HCT116 (cell line): Measurements from ENCODE around the gene REEP3. TPM values are rescaled to one million over a fixed set of nuclear protein-coding genes. Genes with fewer than 3 reads are reported as not detected.

Experiments
- ATAC-seq: fragments of 200-7000 bp; cut with Tn5 transposase; 2 replicates; pipeline ENCODE4 v1.9.1; 2020; ENCODE audit warnings: mild to moderate bottlenecking, moderate library complexity
- BruUV-seq: library from RNA; stranded (reverse); fragments of 400-500 nt; replicated peaks from 2 replicates; lab custom pipeline; 2021; lab: Mats Ljungman, UMichigan
- CTCF ChIA-PET: fragments of 300-600 bp; sonication (Branson Sonifier 250); formaldehyde crosslinking; loops from one replicate; lab custom pipeline; 2021; ENCODE audit warnings: antibody characterized with exemption; lab: Charles Lee
- POLR2A ChIA-PET: fragments of 300-600, 350-600 bp; sonication (Branson Sonifier 250); formaldehyde crosslinking; loops from one replicate; lab custom pipeline; 2021; ENCODE audit warnings: antibody characterized with exemption; lab: Charles Lee
- RAD21 ChIA-PET, 2 experiments: fragments of 300-600 bp; sonication (Branson Sonifier 250); formaldehyde crosslinking; loops; one replicate each; lab custom pipeline; 2023; ENCODE audit warnings: low total read pairs in 2 of 2; ENCODE audit not compliant: uncharacterized antibody in 2 of 2, unreplicated experiment in 2 of 2, low non-redundant PET in 1 of 2; lab: Charles Lee
- DNase-seq: peaks from one replicate; pipeline ENCODE4 v3.0.0-alpha.2; 2010; ENCODE audit warnings: low read depth, low spot score
- H2AFZ ChIP-seq: fragments of 200-600 bp; shearing (Covaris generic), sonication (generic); 2 replicates; pipeline ENCODE4 v1.6.1; 2017; ENCODE audit warnings: low read depth, mixed run types, mixed read lengths, antibody characterized with exemption, low read length; ENCODE audit not compliant: poor library complexity, severe bottlenecking
- H3K27ac ChIP-seq: 2 replicates; pipeline ENCODE4 v1.5.1; 2012; ENCODE audit warnings: low read depth, low read length
- H3K27me3 ChIP-seq: fragments of 200-600 bp; sonication (generic); 2 replicates; pipeline ENCODE4 v1.6.1; 2016; ENCODE audit warnings: mixed run types, low read length, mixed read lengths; ENCODE audit not compliant: insufficient read depth
- H3K36me3 ChIP-seq, 2 experiments: fragments of 200-500 bp in 1 of 2; fragments of 200-600 bp in 1 of 2; sonication (Bioruptor generic) in 1 of 2; sonication (generic) in 1 of 2; 2 replicates each; pipeline versions ENCODE4 v1.5.1 to v1.6.1; 2014 to 2016; ENCODE audit warnings: low read length in 2 of 2, inconsistent platforms in 1 of 2, mixed read lengths in 1 of 2, mixed run types in 1 of 2; ENCODE audit not compliant: insufficient read depth in 2 of 2, control insufficient read depth in 1 of 2
- H3K4me1 ChIP-seq, 2 experiments: fragments of 200-600 bp in 1 of 2; sonication (generic) in 1 of 2; 2 replicates each; pipeline versions ENCODE4 v1.5.1 to v1.6.1; 2012 to 2017; ENCODE audit warnings: low read length in 2 of 2, inconsistent platforms in 1 of 2, mild to moderate bottlenecking in 1 of 2, mixed read lengths in 1 of 2, mixed run types in 1 of 2, moderate library complexity in 1 of 2; ENCODE audit not compliant: insufficient read depth in 2 of 2, control insufficient read depth in 1 of 2
- H3K4me2 ChIP-seq: fragments of 200-600 bp; sonication (generic); 2 replicates; pipeline ENCODE4 v1.6.1; 2017; ENCODE audit warnings: mixed run types, low read length, mixed read lengths
- H3K4me3 ChIP-seq, 2 experiments: fragments of 200-600 bp in 1 of 2; sonication (generic) in 1 of 2; replicated peaks in 1 of 2; 2 replicates each; pipeline ENCODE4 v1.5.1; 2011 to 2016; ENCODE audit warnings: low read length in 2 of 2, control low read depth in 1 of 2, low read depth in 1 of 2, mild to moderate bottlenecking in 1 of 2, mixed read lengths in 1 of 2, mixed run types in 1 of 2
- H3K79me2 ChIP-seq: fragments of 200-600 bp; sonication (generic); 2 replicates; pipeline ENCODE4 v1.6.1; 2017; ENCODE audit warnings: mild to moderate bottlenecking, mixed run types, low read length, moderate library complexity, mixed read lengths; ENCODE audit not compliant: insufficient read depth
- H3K9ac ChIP-seq: fragments of 200-600 bp; sonication (generic); 2 replicates; pipeline ENCODE4 v1.6.1; 2016; ENCODE audit warnings: low read length, mixed read lengths
- H3K9me2 ChIP-seq: fragments of 200-600 bp; sonication (generic), shearing (Covaris generic); 2 replicates; pipeline ENCODE4 v1.6.1; 2017; ENCODE audit warnings: mixed run types, mild to moderate bottlenecking, moderate library complexity; ENCODE audit not compliant: insufficient read depth
- H3K9me3 ChIP-seq, 2 experiments: fragments of 200-500 bp in 1 of 2; fragments of 200-600 bp in 1 of 2; sonication (Bioruptor generic) in 1 of 2; sonication (generic) in 1 of 2; 2 replicates each; pipeline ENCODE4 v1.6.1; 2014 to 2017; ENCODE audit warnings: low read length in 2 of 2, mixed read lengths in 2 of 2, inconsistent platforms in 1 of 2, low read depth in 1 of 2, mild to moderate bottlenecking in 1 of 2, mixed run types in 1 of 2, moderate library complexity in 1 of 2; ENCODE audit not compliant: control insufficient read depth in 1 of 2, insufficient read depth in 1 of 2
- H4K20me1 ChIP-seq: fragments of 200-600 bp; sonication (generic), shearing (Covaris generic); 2 replicates; pipeline ENCODE4 v1.6.1; 2017; ENCODE audit warnings: mixed run types, mild to moderate bottlenecking, moderate library complexity; ENCODE audit not compliant: insufficient read depth
- CBX3 ChIP-seq: IDR thresholded peaks from 2 replicates; pipeline ENCODE4 v1.6.1; 2012; ENCODE audit warnings: low read depth
- ELF1 ChIP-seq: IDR thresholded peaks from 2 replicates; pipeline ENCODE4 v1.6.1; 2012; ENCODE audit warnings: low read depth, borderline replicate concordance
- EZH2 ChIP-seq: fragments of 200-600 bp; sonication (generic); IDR thresholded peaks from 2 replicates; pipeline ENCODE4 v1.6.1; 2017; ENCODE audit warnings: antibody characterized with exemption, mixed run types
- EZH2phosphoT487 ChIP-seq: fragments of 200-600 bp; IDR thresholded peaks from 2 replicates; pipeline ENCODE4 v1.6.1; 2018; ENCODE audit warnings: antibody characterized with exemption, borderline replicate concordance
- MAX ChIP-seq: IDR thresholded peaks from 2 replicates; pipeline ENCODE4 v1.6.1; 2012
- POLR2A ChIP-seq: IDR thresholded peaks from 2 replicates; pipeline ENCODE4 v1.7.0; 2011; ENCODE audit warnings: borderline replicate concordance; ENCODE audit not compliant: insufficient read depth, insufficient read length; ENCODE audit errors: extremely low read depth
- RAD21 ChIP-seq: IDR thresholded peaks from 2 replicates; pipeline ENCODE4 v1.6.1; 2012; ENCODE audit warnings: low read depth, mild to moderate bottlenecking
- SIN3A ChIP-seq: IDR thresholded peaks from 2 replicates; pipeline ENCODE4 v1.6.1; 2012; ENCODE audit warnings: low read depth
- SP1 ChIP-seq: IDR thresholded peaks from 2 replicates; pipeline ENCODE4 v1.6.1; 2012; ENCODE audit warnings: low read depth
- SRF ChIP-seq: IDR thresholded peaks from 2 replicates; pipeline ENCODE4 v1.6.1; 2012; ENCODE audit warnings: low read depth
- TCF7L2 ChIP-seq: IDR thresholded peaks from 2 replicates; pipeline ENCODE4 v1.7.0; 2011; ENCODE audit warnings: borderline replicate concordance, inconsistent platforms; ENCODE audit not compliant: insufficient read depth, insufficient read length; ENCODE audit errors: extremely low read depth
- YY1 ChIP-seq: IDR thresholded peaks from 2 replicates; pipeline ENCODE4 v1.6.1; 2011; ENCODE audit warnings: low read length, low read depth, moderate library complexity, mild to moderate bottlenecking; ENCODE audit not compliant: insufficient replicate concordance; ENCODE audit errors: extremely low read depth
- ZNF274 ChIP-seq: fragments of 200-500 bp; sonication (Bioruptor generic); IDR thresholded peaks from 2 replicates; pipeline ENCODE4 v1.6.1; 2014; ENCODE audit warnings: mild to moderate bottlenecking, low read depth, low read length, inconsistent platforms
- intact Hi-C: fragments of 100-400 bp; cut with micrococcal nuclease; formaldehyde crosslinking; loops from 2 replicates; pipeline ENCODE4 v1.10.0; 2022
- total RNA-seq: library from RNA; stranded (reverse); gene quantifications from one replicate; pipeline ENCODE4 v1.2.1, GENCODE V29; 2021; ENCODE audit not compliant: unreplicated experiment
- TF ChIP-seq, protein P1 (sequence below), 3 experiments: fragments of 200-600 bp in 1 of 3; sonication (generic) in 1 of 3; IDR thresholded peaks in 2 of 3; conservative IDR thresholded peaks in 1 of 3; 2 replicates each; pipeline ENCODE4 v1.5.1; 2012 to 2017; ENCODE audit warnings: low read depth in 2 of 3, low read length in 2 of 3, antibody characterized with exemption in 1 of 3, borderline replicate concordance in 1 of 3, control low read depth in 1 of 3, mild to moderate bottlenecking in 1 of 3, mixed read lengths in 1 of 3, mixed run types in 1 of 3, moderate library complexity in 1 of 3; ENCODE audit not compliant: insufficient read depth in 1 of 3

Gene REEP3
- total RNA-seq, 1 experiment from 2014 or later: 41.3 TPM

DNA sequence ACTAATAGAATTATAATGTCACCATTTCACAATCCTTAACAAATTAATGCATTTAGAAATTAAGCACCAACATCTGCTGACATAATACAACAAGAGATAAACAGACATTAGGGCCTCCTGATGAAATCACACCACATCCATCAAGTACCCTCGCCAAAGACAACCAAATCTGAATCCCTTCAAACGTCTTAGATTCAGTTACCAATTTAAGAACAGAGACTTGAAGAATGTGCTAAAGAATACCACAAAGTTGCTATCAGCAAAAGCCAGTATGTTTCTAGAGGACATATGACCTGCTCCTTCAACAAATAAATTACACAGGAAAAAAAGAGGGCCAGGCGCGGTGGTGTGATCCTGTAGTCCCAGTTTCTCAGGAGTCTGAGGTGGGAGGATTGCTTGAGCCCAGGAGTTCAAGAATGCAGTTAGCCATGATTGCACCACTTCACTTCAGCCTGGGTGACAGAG is 144.5 kb downstream of the REEP3 start:
- Histone ChIP-seq H3K9me2 (no peaks in the 10 kb centered on the region), H3K79me2 (no peaks in the 10 kb centered on the region), H3K9me3 (no peaks in the 10 kb centered on the region), H3K4me1 (peaks cover 7% of the 10 kb centered on the region in 2 experiments; a peak in 3 of 4 replicates), H3K9ac (no peak overlapping the region), H4K20me1 (no peaks in the 10 kb centered on the region), H3K27ac (no peak overlapping the region), H3K36me3 (no peaks in the 10 kb centered on the region)
- POLR2A ChIA-PET: no interaction called here
- no peak for DNase-seq
- RAD21 ChIA-PET: no interaction called here
- BruUV-seq: no TSS peak
- intact Hi-C loops: no loop called here
- CTCF ChIA-PET: no interaction called here
- TF ChIP-seq ZNF274 (no peak), SRF (no peak), CBX3 (no peak), SIN3A (no peak), ELF1 (no peak), RAD21 (no peak)
- TF ChIP-seq, all 23 proteins: peak for 0
- Histone ChIP-seq H3K27me3 (no peaks in the 10 kb centered on the region), H2AFZ (no peak overlapping the region), H3K4me2 (no peak overlapping the region), H3K4me3 (no peak overlapping the region)
- no peak for ATAC-seq

DNA sequence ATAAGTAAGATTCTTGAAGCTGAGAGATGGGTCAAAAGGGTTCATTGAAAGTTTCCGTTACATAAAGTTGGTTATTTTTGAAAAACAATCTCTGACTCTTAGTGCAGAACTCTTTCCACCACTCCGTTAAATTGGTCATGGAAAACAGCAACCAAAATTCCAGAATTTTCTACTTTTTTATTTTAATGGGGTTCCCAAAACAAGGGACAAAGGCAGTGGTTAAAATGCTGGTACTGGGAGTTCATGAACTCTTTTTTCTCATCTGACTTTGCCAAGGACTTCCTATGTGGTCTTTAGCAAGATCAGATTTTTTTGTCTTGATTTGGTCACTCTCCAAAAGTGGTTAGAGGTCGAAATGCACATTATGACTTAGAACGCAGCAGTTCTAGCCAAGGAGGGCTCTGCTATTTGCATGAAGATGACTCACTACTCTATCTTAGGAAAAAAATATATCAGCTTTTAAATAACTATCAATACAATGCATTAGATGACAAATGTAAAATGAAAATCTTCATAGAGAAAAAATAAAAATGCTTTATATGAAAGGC is 145.7 kb downstream of the REEP3 start:
- Histone ChIP-seq H3K9me2 (no peaks in the 10 kb centered on the region), H3K27me3 (no peaks in the 10 kb centered on the region), H3K79me2 (no peaks in the 10 kb centered on the region), H3K4me3 (no peak overlapping the region), H3K36me3 (no peaks in the 10 kb centered on the region), H3K9me3 (no peaks in the 10 kb centered on the region), H3K27ac (no peak overlapping the region), H3K4me1 (peaks cover 6 to 8% of the 10 kb centered on the region in 2 experiments; a peak in 3 of 4 replicates), H3K4me2 (no peak overlapping the region), H3K9ac (no peak overlapping the region), H2AFZ (no peak overlapping the region), H4K20me1 (no peaks in the 10 kb centered on the region)
- DNase-seq (no peak), ATAC-seq (no peak)
- ChIA-PET RAD21 (no interaction called here), CTCF (no interaction called here), POLR2A (no interaction called here)
- intact Hi-C loops: no loop called here
- BruUV-seq: no TSS peak
- TF ChIP-seq MAX (no peak), YY1 (no peak), SP1 (no peak), SIN3A (no peak), ELF1 (no peak), EZH2 (no peak), TCF7L2 (no peak), EZH2phosphoT487 (no peak), POLR2A (no peak)
- TF ChIP-seq, protein P1, sequence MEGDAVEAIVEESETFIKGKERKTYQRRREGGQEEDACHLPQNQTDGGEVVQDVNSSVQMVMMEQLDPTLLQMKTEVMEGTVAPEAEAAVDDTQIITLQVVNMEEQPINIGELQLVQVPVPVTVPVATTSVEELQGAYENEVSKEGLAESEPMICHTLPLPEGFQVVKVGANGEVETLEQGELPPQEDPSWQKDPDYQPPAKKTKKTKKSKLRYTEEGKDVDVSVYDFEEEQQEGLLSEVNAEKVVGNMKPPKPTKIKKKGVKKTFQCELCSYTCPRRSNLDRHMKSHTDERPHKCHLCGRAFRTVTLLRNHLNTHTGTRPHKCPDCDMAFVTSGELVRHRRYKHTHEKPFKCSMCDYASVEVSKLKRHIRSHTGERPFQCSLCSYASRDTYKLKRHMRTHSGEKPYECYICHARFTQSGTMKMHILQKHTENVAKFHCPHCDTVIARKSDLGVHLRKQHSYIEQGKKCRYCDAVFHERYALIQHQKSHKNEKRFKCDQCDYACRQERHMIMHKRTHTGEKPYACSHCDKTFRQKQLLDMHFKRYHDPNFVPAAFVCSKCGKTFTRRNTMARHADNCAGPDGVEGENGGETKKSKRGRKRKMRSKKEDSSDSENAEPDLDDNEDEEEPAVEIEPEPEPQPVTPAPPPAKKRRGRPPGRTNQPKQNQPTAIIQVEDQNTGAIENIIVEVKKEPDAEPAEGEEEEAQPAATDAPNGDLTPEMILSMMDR (IDR thresholded peaks at IDR 0.05 in 2 of 3, conservative IDR thresholded peaks at IDR 0.05 in 1 of 3; ENCODE audit: borderline replicate concordance in 1 of 3, insufficient read depth in 1 of 3, low read depth in 2 of 3, low read length in 2 of 3): no peak
